ENCODE results near the gene XCR1.
A peak's percentile ranks its signal among the peaks of the same experiment; 100 is the strongest.
"Not testable (repeated sequence)": the region's sequence is repeated elsewhere in the genome, so short reads cannot be mapped to it uniquely, and the experiment has no call there.

The XCR1 gene

GRCh38 chr3:46027021-46027705, at the start of gene XCR1:
Gene XCR1 (minus strand): TSS chr3:46027483. CDS start chr3:46021947, 5,536 bp downstream.
- no peak for DNase-seq (ENCODE audit: low read depth in 2 of 2)

- no peak for DNase-seq (ENCODE audit: low read depth in 2 of 2)
Observed at GRCh38 chr3:46076606-46077005, 49.3 kb upstream of the XCR1 start.

GRCh38 chr3:46075816-46076215, 48.5 kb upstream of the XCR1 start:
- DNase-seq (ENCODE audit: low read depth in 2 of 2), result no peak

- DNase-seq (ENCODE audit: low read depth in 2 of 2), result no peak
Observed at GRCh38 chr3:46071222-46071858, 44.1 kb upstream of the XCR1 start.

GRCh38 chr3:46070595-46071093, 43.4 kb upstream of the XCR1 start:
- DNase-seq (ENCODE audit: low read depth in 2 of 2), result no peak

GRCh38 chr3:46068501-46068900, 41.2 kb upstream of the XCR1 start:
- no peak for DNase-seq (ENCODE audit: low read depth in 2 of 2)

- no peak for DNase-seq (ENCODE audit: low read depth in 2 of 2)
Observed at GRCh38 chr3:46067401-46067800, 40.1 kb upstream of the XCR1 start.

GRCh38 chr3:46065750-46066256, 38.5 kb upstream of the XCR1 start:
- DNase-seq (ENCODE audit: low read depth in 2 of 2), result no peak

GRCh38 chr3:46065294-46065705, 38.0 kb upstream of the XCR1 start:
- peak; percentile 61 to 81 for DNase-seq (ENCODE audit: low read depth in 2 of 2)

- no peak for DNase-seq (ENCODE audit: low read depth in 2 of 2)
Observed at GRCh38 chr3:46062679-46063078, 35.4 kb upstream of the XCR1 start.

- no peak for DNase-seq (ENCODE audit: low read depth in 2 of 2)
Observed at GRCh38 chr3:46061887-46062286, 34.6 kb upstream of the XCR1 start.

GRCh38 chr3:46061108-46061720, 33.9 kb upstream of the XCR1 start:
- no peak for DNase-seq (ENCODE audit: low read depth in 2 of 2)

GRCh38 chr3:46060551-46060950, 33.3 kb upstream of the XCR1 start:
- DNase-seq (ENCODE audit: low read depth in 2 of 2), result no peak

GRCh38 chr3:46059432-46059831, 32.1 kb upstream of the XCR1 start:
- DNase-seq (ENCODE audit: low read depth in 2 of 2), result no peak

GRCh38 chr3:46058981-46059380, 31.7 kb upstream of the XCR1 start:
- no peak for DNase-seq (ENCODE audit: low read depth in 2 of 2)

- no peak for DNase-seq (ENCODE audit: low read depth in 2 of 2)
Observed at GRCh38 chr3:46057716-46058115, 30.4 kb upstream of the XCR1 start.

GRCh38 chr3:46056686-46057085, 29.4 kb upstream of the XCR1 start:
- no peak for DNase-seq (ENCODE audit: low read depth in 2 of 2)

GRCh38 chr3:46053761-46054515, 26.7 kb upstream of the XCR1 start:
- not testable (repeated sequence) for DNase-seq (ENCODE audit: low read depth in 2 of 2)

GRCh38 chr3:46053265-46053664, 26.0 kb upstream of the XCR1 start:
- DNase-seq (ENCODE audit: low read depth in 2 of 2), result not testable (repeated sequence)

- no peak for DNase-seq (ENCODE audit: low read depth in 2 of 2)
Observed at GRCh38 chr3:46052531-46052930, 25.2 kb upstream of the XCR1 start.

- no peak for DNase-seq (ENCODE audit: low read depth in 2 of 2)
Observed at GRCh38 chr3:46049093-46049492, 21.8 kb upstream of the XCR1 start.

GRCh38 chr3:46046231-46046630, 18.9 kb upstream of the XCR1 start:
- not testable (repeated sequence) for DNase-seq (ENCODE audit: low read depth in 2 of 2)
